HUES6 (cell line): Measurements from ENCODE around the gene KRTAP5-6.
"Not testable (repeated sequence)": the region's sequence is repeated elsewhere in the genome, so short reads cannot be mapped to it uniquely, and the experiment has no call there.

Source experiments
- H3K27ac ChIP-seq: 2 replicates; pipeline ENCODE4 v1.7.0; 2013; ENCODE audit warnings: low read depth, mild to moderate bottlenecking, low read length, inconsistent platforms
- H3K27me3 ChIP-seq: 2 replicates; pipeline ENCODE4 v1.6.1; 2013; ENCODE audit warnings: low read length; ENCODE audit not compliant: control insufficient read depth, insufficient read depth
- H3K36me3 ChIP-seq: 2 replicates; pipeline ENCODE4 v1.6.1; 2013; ENCODE audit warnings: low read length; ENCODE audit not compliant: control insufficient read depth, insufficient read depth
- H3K4me1 ChIP-seq: 2 replicates; pipeline ENCODE4 v1.6.1; 2013; ENCODE audit warnings: low read length; ENCODE audit not compliant: control insufficient read depth, insufficient read depth
- H3K4me3 ChIP-seq: 2 replicates; pipeline ENCODE4 v1.5.1; 2013; ENCODE audit warnings: low read depth, low read length
- H3K9ac ChIP-seq: one replicate; pipeline ENCODE4 v1.6.1; 2013; ENCODE audit warnings: mild to moderate bottlenecking, low read length
- H3K9me3 ChIP-seq: 2 replicates; pipeline ENCODE4 v1.6.1; 2013; ENCODE audit warnings: low read depth, low read length; ENCODE audit not compliant: control insufficient read depth, insufficient read depth

The KRTAP5-6 gene

GRCh38 chr11:1653541-1654387 lies 43.2 kb upstream of the KRTAP5-6 start:
- Histone ChIP-seq H3K4me1 (peaks cover 13% of the 10 kb centered on the region; the same call in 1 of the 2 replicates), H3K27me3 (peaks cover 18% of the 10 kb centered on the region), H3K9me3 (no peaks in the 10 kb centered on the region), H3K9ac (no peak overlapping the region), H3K4me3 (no peak overlapping the region), H3K36me3 (no peaks in the 10 kb centered on the region), H3K27ac (no peak overlapping the region)

GRCh38 chr11:1654388-1655167 lies 42.4 kb upstream of the KRTAP5-6 start:
- Histone ChIP-seq H3K4me1 (peaks cover 13% of the 10 kb centered on the region; the same call in 1 of the 2 replicates), H3K27me3 (peaks cover 18% of the 10 kb centered on the region), H3K27ac (no peak overlapping the region), H3K36me3 (no peaks in the 10 kb centered on the region), H3K9ac (no peak overlapping the region), H3K9me3 (no peaks in the 10 kb centered on the region), H3K4me3 (no peak overlapping the region)

- Histone ChIP-seq H3K9ac (no peak overlapping the region), H3K4me3 (no peak overlapping the region)
Measured at GRCh38 chr11:1655168-1656060, 41.6 kb upstream of the KRTAP5-6 start.

GRCh38 chr11:1656061-1656441 lies 40.9 kb upstream of the KRTAP5-6 start:
- no peaks in the 10 kb centered on the region for H3K9me3 ChIP-seq
- H3K27ac ChIP-seq, result no peak overlapping the region
- peaks cover 13% of the 10 kb centered on the region; the same call in 1 of the 2 replicates for H3K4me1 ChIP-seq
- no peak overlapping the region for H3K9ac ChIP-seq
- peaks cover 14% of the 10 kb centered on the region for H3K27me3 ChIP-seq
- H3K4me3 ChIP-seq, result no peak overlapping the region
- no peaks in the 10 kb centered on the region for H3K36me3 ChIP-seq

More at GRCh38 chr11:1655168-1656060, 41.6 kb upstream of the KRTAP5-6 start:
- H3K27ac ChIP-seq, result no peak overlapping the region; the same call in 1 of the 2 replicates
- H3K27me3 ChIP-seq, result peaks cover 18% of the 10 kb centered on the region
- no peaks in the 10 kb centered on the region for H3K9me3 ChIP-seq
- no peaks in the 10 kb centered on the region for H3K36me3 ChIP-seq
- peaks cover 13% of the 10 kb centered on the region; the same call in 1 of the 2 replicates for H3K4me1 ChIP-seq

- Histone ChIP-seq H3K9me3 (no peaks in the 10 kb centered on the region), H3K9ac (no peak overlapping the region), H3K27me3 (peaks cover 12% of the 10 kb centered on the region), H3K27ac (no peak overlapping the region), H3K4me3 (no peak overlapping the region), H3K4me1 (peaks cover 13% of the 10 kb centered on the region; the same call in 1 of the 2 replicates), H3K36me3 (no peaks in the 10 kb centered on the region)
Measured at GRCh38 chr11:1656670-1657069, 40.3 kb upstream of the KRTAP5-6 start.

GRCh38 chr11:1659506-1659905 lies 37.5 kb upstream of the KRTAP5-6 start:
- no peaks in the 10 kb centered on the region for H3K36me3 ChIP-seq
- no peak overlapping the region for H3K4me3 ChIP-seq
- no peaks in the 10 kb centered on the region for H3K9me3 ChIP-seq
- H3K9ac ChIP-seq, result no peak overlapping the region
- H3K27me3 ChIP-seq, result no peaks in the 10 kb centered on the region; the same call in 1 of the 2 replicates
- H3K27ac ChIP-seq, result no peak overlapping the region
- H3K4me1 ChIP-seq, result peaks cover 5% of the 10 kb centered on the region; the same call in 1 of the 2 replicates

- Histone ChIP-seq H3K27ac (no peak overlapping the region), H3K4me1 (no peaks in the 10 kb centered on the region), H3K4me3 (no peak overlapping the region), H3K9me3 (no peaks in the 10 kb centered on the region), H3K27me3 (no peaks in the 10 kb centered on the region; the same call in 1 of the 2 replicates), H3K36me3 (no peaks in the 10 kb centered on the region), H3K9ac (no peak overlapping the region)
Measured at GRCh38 chr11:1660111-1660867, 36.7 kb upstream of the KRTAP5-6 start.

- H3K36me3 ChIP-seq, H3K27ac ChIP-seq, H3K9me3 ChIP-seq, H3K4me3 ChIP-seq, H3K9ac ChIP-seq, H3K27me3 ChIP-seq, H3K4me1 ChIP-seq: not testable (repeated sequence)
Measured at GRCh38 chr11:1661454-1662269, 35.3 kb upstream of the KRTAP5-6 start.

GRCh38 chr11:1662699-1663283 lies 34.2 kb upstream of the KRTAP5-6 start:
- H3K27me3 ChIP-seq, H3K4me1 ChIP-seq, H3K4me3 ChIP-seq, H3K36me3 ChIP-seq, H3K9ac ChIP-seq, H3K27ac ChIP-seq, H3K9me3 ChIP-seq: not testable (repeated sequence)
